GM12865 (cell line): ENCODE data around the gene PHKA1.
A peak's percentile ranks its signal among the peaks of the same experiment; 100 is the strongest.
"Not testable (repeated sequence)": the region's sequence is repeated elsewhere in the genome, so short reads cannot be mapped to it uniquely, and the experiment has no call there.

Source experiments
- DNase-seq: peaks from one replicate; pipeline ENCODE4 v3.0.0; 2010; ENCODE audit warnings: low read depth
- H3K4me3 ChIP-seq: 2 replicates; pipeline ENCODE4 v1.5.1; 2011; ENCODE audit warnings: mild to moderate bottlenecking, low read depth, low read length, control low read depth
- TF ChIP-seq, protein P1 (sequence below): IDR thresholded peaks from 2 replicates; pipeline ENCODE4 v1.5.1; 2011; ENCODE audit warnings: low read length, control low read depth, low read depth, inconsistent platforms; ENCODE audit not compliant: insufficient read depth; ENCODE audit errors: missing control alignments

PHKA1 gene

DNA sequence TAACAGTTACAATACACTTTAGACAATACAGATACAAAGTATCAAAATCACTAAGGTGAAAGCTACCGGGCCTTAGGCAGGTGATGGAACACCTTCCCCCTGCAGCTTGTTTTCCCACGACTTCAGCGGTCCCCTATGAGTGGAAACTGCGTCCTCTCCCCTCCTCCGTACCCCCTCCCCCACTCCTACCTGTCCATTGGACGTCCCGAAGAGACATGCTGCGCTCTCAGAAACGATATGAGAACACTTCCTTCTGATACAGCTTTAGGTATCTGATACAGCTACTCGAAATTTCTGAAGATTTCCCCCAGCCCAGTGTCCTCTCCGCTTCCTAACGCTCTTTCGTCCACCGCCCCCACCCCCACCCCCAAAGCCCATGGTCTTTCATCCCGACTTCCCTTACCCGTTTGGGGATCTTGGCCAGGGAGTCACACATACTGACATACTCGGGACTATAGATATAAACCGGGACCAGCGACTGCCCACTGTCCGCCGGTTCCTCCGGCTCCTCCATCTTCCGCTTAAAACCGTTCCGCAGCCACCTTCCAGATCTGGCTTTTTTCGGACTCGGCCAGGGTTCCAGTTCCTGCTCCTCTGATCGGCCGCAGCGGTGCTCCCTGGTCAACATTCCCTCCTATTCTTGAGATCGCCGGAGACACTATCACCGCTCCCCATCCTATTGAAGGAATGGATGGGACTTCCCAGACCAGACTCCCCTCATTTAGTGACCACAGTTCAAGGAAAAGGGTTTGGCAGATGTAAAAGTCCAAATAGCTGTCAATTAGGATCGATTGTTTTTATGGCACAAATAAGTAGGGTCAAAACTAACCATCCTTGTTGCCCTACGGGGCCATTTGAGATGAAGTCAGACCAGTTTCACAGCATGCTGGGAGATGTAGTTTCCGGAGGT lies 141.6 kb downstream of the PHKA1 start, which contains the start of gene HDAC8:
Gene HDAC8 (minus strand): TSS at position 596 of the 910 bp plus-strand sequence. CDS start 82 bp downstream, at position 514.
- peak; percentile 85 for DNase-seq
- TF ChIP-seq, protein P1, sequence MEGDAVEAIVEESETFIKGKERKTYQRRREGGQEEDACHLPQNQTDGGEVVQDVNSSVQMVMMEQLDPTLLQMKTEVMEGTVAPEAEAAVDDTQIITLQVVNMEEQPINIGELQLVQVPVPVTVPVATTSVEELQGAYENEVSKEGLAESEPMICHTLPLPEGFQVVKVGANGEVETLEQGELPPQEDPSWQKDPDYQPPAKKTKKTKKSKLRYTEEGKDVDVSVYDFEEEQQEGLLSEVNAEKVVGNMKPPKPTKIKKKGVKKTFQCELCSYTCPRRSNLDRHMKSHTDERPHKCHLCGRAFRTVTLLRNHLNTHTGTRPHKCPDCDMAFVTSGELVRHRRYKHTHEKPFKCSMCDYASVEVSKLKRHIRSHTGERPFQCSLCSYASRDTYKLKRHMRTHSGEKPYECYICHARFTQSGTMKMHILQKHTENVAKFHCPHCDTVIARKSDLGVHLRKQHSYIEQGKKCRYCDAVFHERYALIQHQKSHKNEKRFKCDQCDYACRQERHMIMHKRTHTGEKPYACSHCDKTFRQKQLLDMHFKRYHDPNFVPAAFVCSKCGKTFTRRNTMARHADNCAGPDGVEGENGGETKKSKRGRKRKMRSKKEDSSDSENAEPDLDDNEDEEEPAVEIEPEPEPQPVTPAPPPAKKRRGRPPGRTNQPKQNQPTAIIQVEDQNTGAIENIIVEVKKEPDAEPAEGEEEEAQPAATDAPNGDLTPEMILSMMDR, result no peak
- H3K4me3 ChIP-seq, result peak within 1 kb of the TSS; percentile 80

DNA sequence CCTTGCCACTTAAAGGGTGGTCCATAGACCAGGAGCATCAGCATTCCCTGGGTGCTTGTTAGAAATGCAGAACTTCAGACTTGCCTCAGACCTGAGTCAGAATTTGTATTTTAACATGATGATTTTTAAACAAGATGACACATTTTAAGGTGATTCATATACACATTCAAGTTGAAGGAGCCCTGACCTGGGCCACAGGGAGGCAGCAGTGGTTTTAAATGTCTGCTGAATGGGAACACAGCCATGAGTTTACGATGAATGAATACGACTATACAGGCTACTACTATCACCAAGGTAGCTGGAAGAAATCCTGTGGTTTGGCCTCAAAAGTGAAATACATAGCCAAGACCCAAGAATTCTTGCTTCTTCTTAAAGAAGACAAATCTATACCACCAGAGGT lies 144.3 kb downstream of the PHKA1 start:
- no peak overlapping the region for H3K4me3 ChIP-seq
- TF ChIP-seq, protein P1, result no peak
- DNase-seq, result no peak

DNA sequence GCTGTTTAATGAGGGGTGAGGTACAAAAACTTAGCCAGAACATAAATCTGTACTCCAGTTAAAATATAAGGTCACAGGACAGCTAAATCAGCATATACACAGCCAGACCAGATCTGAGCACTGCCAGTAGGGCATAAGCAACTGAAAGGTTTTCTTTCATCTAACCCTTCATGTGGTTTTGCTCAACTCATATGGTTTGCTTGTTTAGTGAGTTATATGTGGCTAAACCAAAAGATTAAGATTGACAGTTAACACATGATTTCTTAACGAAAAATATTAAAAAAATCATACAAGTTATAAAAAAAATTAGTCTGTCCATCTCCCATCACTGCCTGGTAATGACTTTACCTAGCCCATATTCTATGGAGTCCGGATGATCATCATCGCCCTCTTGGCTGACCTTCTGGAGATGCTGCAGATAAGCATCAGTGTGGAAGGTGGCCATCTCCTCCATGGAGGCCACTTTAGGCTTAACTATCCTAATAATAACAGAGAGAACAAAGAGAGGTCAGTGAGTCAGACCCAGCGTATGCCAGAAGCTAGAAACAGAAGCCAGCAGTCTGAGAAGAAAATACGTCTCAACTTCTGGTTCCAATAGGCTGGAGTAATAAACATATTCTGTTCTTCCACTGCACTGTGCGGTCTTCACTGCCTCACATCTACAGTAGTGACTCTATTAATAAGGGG lies 145.6 kb downstream of the PHKA1 start:
- H3K4me3 ChIP-seq, result no peak overlapping the region
- TF ChIP-seq, protein P1, result no peak
- no peak for DNase-seq

DNA sequence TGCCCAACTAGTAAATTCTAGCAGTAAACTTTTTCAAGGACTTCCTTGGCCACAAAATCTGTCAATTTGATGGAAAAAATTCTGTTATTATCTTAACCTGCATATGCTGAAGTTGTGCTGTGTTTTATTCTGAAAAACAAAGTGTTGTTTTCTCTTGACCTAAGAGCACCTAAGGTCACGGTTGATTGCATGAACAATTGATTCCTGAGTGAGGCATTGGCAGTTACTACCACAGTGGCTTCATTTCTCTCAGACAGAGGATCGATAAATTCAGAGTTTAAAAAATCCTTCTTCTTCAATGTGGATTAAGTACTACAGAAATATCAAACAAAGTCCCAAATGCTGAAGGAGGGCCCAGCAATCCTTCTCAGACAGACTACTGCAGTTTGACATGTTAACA lies 147.7 kb downstream of the PHKA1 start:
- DNase-seq, result no peak
- TF ChIP-seq, protein P1, result no peak
- H3K4me3 ChIP-seq, result no peak overlapping the region

DNA sequence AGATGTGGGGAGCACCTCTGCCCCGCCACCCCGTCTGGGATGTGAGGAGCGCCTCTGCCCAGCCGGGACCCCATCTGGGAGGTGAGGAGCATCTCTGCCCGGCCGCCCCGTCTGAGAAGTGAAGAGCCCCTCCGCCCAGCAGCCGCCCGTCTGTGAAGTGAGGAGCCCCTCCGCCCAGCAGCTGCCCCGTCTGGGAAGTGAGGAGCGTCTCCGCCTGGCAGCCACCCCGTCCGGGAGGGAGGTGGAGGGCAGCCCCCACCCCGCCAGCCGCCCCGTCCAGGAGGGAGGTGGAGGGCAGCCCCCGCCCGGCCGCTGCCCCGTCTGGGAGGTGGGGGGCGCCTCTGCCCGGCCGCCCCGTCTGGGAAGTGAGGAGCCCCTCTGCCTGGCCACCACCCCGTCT lies 154.5 kb downstream of the PHKA1 start:
- H3K4me3 ChIP-seq, DNase-seq: not testable (repeated sequence)

DNA sequence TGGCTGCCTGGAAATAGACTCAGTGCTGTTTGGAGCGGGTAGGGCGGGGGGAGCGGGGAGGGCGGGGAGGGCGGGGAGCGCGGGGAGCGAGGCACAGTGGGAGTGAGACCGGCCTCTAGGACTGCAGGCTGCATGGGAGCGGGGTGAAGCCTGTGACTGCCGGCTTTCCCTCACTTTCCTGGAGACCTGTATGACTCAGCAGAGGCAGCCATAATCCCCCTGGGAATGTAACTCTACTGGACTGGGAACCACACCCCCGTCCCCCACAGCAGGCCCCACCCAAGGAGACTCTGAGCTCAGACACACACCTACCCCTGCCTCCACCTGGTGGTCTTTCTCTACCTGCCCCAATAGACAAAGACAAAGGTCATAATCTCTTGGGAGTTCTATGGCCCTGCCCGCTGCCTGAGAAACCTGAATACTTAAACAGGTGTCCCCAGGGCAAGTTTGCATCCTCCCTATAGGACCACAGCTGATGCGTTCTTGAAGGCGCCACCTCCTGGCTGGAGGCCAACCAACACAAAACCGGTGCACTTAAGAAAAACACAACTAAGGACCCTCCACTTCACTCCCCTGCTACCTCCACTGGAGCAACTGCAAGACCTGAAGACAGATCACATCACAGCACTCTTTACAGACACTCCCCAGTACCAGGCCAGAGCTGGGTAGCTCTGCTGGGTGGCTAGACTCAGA lies 159.5 kb downstream of the PHKA1 start:
- no peak overlapping the region for H3K4me3 ChIP-seq
- TF ChIP-seq, protein P1, result no peak
- peak; percentile 7 for DNase-seq

DNA sequence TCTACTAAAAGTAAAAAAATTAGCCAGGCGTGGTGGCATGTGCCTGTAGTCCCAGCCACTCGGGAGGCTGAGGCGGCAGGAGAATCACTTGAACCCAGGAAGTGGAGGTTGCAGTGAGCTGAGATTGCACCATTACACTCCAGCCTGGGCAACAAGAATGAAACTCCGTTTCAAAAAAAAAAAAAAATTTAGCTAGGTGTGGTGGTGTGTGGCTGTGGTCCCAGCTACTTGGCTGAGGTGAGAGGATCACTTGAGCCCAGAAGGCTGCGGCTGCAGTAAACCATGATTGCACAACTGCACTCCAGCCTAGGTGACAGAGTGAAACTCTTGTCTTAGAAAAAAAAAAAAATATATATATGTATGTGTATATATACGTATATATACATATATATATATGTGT lies 161.7 kb downstream of the PHKA1 start:
- DNase-seq, H3K4me3 ChIP-seq: not testable (repeated sequence)
